HEK293T (cell line): ENCODE results near the gene KRAS.

Experiments
- CTCF ChIA-PET: fragments of 350-600 bp; formaldehyde crosslinking; extraction: SDS; loops from one replicate; lab custom pipeline; 2021; ENCODE audit warnings: antibody characterized with exemption, inconsistent platforms; lab: Yijun Ruan, JAX
- POLR2A ChIA-PET: fragments of 350-600 bp; formaldehyde crosslinking; extraction: SDS; loops from one replicate; lab custom pipeline; 2020; ENCODE audit warnings: antibody characterized with exemption, inconsistent platforms; lab: Yijun Ruan, JAX
- DNase-seq: peaks from one replicate; pipeline ENCODE4 v3.0.0; 2012; ENCODE audit warnings: mixed read lengths; ENCODE audit errors: extremely low spot score
- ARNT ChIP-seq: fragments of 450-650 bp; IDR thresholded peaks from 2 replicates; pipeline ENCODE4 v1.6.1; 2017; ENCODE audit warnings: mild to moderate bottlenecking
- BHLHE40 ChIP-seq: fragments of 450-650 bp; IDR thresholded peaks from 2 replicates; pipeline ENCODE4 v1.6.1; 2016; ENCODE audit warnings: mild to moderate bottlenecking, moderate library complexity, borderline replicate concordance
- CTBP1 ChIP-seq: fragments of 450-650 bp; IDR thresholded peaks from 2 replicates; pipeline ENCODE4 v1.6.1; 2016; ENCODE audit warnings: borderline replicate concordance
- ELF4 ChIP-seq: fragments of 450-650 bp; IDR thresholded peaks from 2 replicates; pipeline ENCODE4 v1.6.1; 2017; ENCODE audit warnings: antibody characterized with exemption
- FOXA1 ChIP-seq: fragments of 450-650 bp; IDR thresholded peaks from 2 replicates; pipeline ENCODE4 v1.6.1; 2016; ENCODE audit warnings: mild to moderate bottlenecking
- FOXK2 ChIP-seq: fragments of 450-650 bp; IDR thresholded peaks from 2 replicates; pipeline ENCODE4 v1.6.1; 2016; ENCODE audit warnings: mild to moderate bottlenecking
- FOXM1 ChIP-seq: fragments of 450-650 bp; IDR thresholded peaks from 2 replicates; pipeline ENCODE4 v1.6.1; 2017; ENCODE audit warnings: mild to moderate bottlenecking, borderline replicate concordance
- HDGF ChIP-seq: fragments of 450-650 bp; IDR thresholded peaks from 2 replicates; pipeline ENCODE4 v1.6.1; 2017; ENCODE audit warnings: antibody characterized with exemption, borderline replicate concordance
- L3MBTL2 ChIP-seq: fragments of 450-650 bp; conservative IDR thresholded peaks from 2 replicates; pipeline ENCODE4 v1.6.1; 2016; ENCODE audit warnings: mild to moderate bottlenecking
- LEF1 ChIP-seq: fragments of 450-650 bp; IDR thresholded peaks from 2 replicates; pipeline ENCODE4 v1.6.1; 2017; ENCODE audit warnings: mild to moderate bottlenecking, borderline replicate concordance
- NFRKB ChIP-seq: fragments of 450-650 bp; IDR thresholded peaks from 2 replicates; pipeline ENCODE4 v1.6.1; 2016; ENCODE audit warnings: mild to moderate bottlenecking, moderate library complexity
- PKNOX1 ChIP-seq: fragments of 450-650 bp; IDR thresholded peaks from 2 replicates; pipeline ENCODE4 v1.6.1; 2016
- SP1 ChIP-seq: fragments of 450-650 bp; IDR thresholded peaks from 2 replicates; pipeline ENCODE4 v1.6.1; 2017
- SUZ12 ChIP-seq: fragments of 450-650 bp; IDR thresholded peaks from 2 replicates; pipeline ENCODE4 v1.6.1; 2016; ENCODE audit warnings: mild to moderate bottlenecking
- TARDBP ChIP-seq: fragments of 450-650 bp; IDR thresholded peaks from 2 replicates; pipeline ENCODE4 v1.6.1; 2016
- ZNF384 ChIP-seq: fragments of 450-650 bp; IDR thresholded peaks from 2 replicates; pipeline ENCODE4 v1.6.1; 2016

KRAS gene

GRCh38 chr12:25213338-25213737 is 37.4 kb downstream of the KRAS start:
- ChIA-PET CTCF (interaction anchor here (0.7 kb wide), 1 partner anchor 779 kb away, joined by 3 read pairs; no protein-coding TSS in a partner anchor), POLR2A (no interaction called here)
- no peak for DNase-seq
- no peak for TF ChIP-seq SUZ12
- no peak for TF ChIP-seq L3MBTL2
- no peak for TF ChIP-seq LEF1

GRCh38 chr12:25208554-25208953 is 42.2 kb downstream of the KRAS start:
- no peak for TF ChIP-seq NFRKB
- no peak for TF ChIP-seq FOXM1
- TF ChIP-seq FOXK2: no peak
- no peak for TF ChIP-seq HDGF
- TF ChIP-seq FOXA1: no peak
- TF ChIP-seq BHLHE40: no peak
- no peak for TF ChIP-seq CTBP1
- no peak for TF ChIP-seq ZNF384
- no peak for TF ChIP-seq ARNT
- no peak for TF ChIP-seq SP1
- no peak for TF ChIP-seq L3MBTL2
- TF ChIP-seq PKNOX1: no peak
- TF ChIP-seq LEF1: no peak
- no peak for DNase-seq
- CTCF ChIA-PET: interaction anchor here (0.7 kb wide), 1 partner anchor 12 kb away, joined by 4 read pairs; no protein-coding TSS in a partner anchor
- POLR2A ChIA-PET: no interaction called here

GRCh38 chr12:25207846-25208245 is 42.9 kb downstream of the KRAS start:
- DNase-seq: no peak
- CTCF ChIA-PET: no interaction called here
- POLR2A ChIA-PET: no interaction called here
- TF ChIP-seq NFRKB: no peak
- no peak for TF ChIP-seq BHLHE40
- TF ChIP-seq TARDBP: no peak
- no peak for TF ChIP-seq L3MBTL2

- DNase-seq: no peak
- ChIA-PET POLR2A (no interaction called here), CTCF (no interaction called here)
- TF ChIP-seq L3MBTL2 (no peak), FOXM1 (no peak), HDGF (no peak), TARDBP (no peak), PKNOX1 (no peak), CTBP1 (no peak), SP1 (no peak), NFRKB (no peak), FOXA1 (no peak), ELF4 (no peak), ARNT (no peak), SUZ12 (no peak), BHLHE40 (no peak), FOXK2 (no peak), LEF1 (no peak), ZNF384 (no peak)
Observed at GRCh38 chr12:25207411-25207810, 43.3 kb downstream of the KRAS start.

- TF ChIP-seq FOXM1: no peak
- TF ChIP-seq TARDBP: no peak
- CTCF ChIA-PET: no interaction called here
- POLR2A ChIA-PET: no interaction called here
- DNase-seq: no peak
Observed at GRCh38 chr12:25202137-25202536, 48.6 kb downstream of the KRAS start.

- POLR2A ChIA-PET: no interaction called here
- TF ChIP-seq FOXM1 (no peak), NFRKB (no peak), LEF1 (no peak)
- CTCF ChIA-PET: no interaction called here
- no peak for DNase-seq
Observed at GRCh38 chr12:25200703-25201102, 50.0 kb downstream of the KRAS start.

GRCh38 chr12:25197608-25198007 is 53.1 kb downstream of the KRAS start:
- ChIA-PET CTCF (interaction anchor here (0.5 kb wide), 1 partner anchor 190 kb away, joined by 3 read pairs; no protein-coding TSS in a partner anchor), POLR2A (no interaction called here)
- TF ChIP-seq FOXA1 (no peak), SUZ12 (no peak), ELF4 (no peak), NFRKB (no peak), ZNF384 (no peak), FOXK2 (no peak)
- no peak for DNase-seq
